ENCODE results near the gene IRF6. TPM values are rescaled to one million over a fixed set of nuclear protein-coding genes. Genes with fewer than 3 reads are reported as not detected.
"Not testable (repeated sequence)": the region's sequence is repeated elsewhere in the genome, so short reads cannot be mapped to it uniquely, and the experiment has no call there.

Gene IRF6
- total RNA-seq, 1 donor from 2014 or later: 0.16 TPM

DNA sequence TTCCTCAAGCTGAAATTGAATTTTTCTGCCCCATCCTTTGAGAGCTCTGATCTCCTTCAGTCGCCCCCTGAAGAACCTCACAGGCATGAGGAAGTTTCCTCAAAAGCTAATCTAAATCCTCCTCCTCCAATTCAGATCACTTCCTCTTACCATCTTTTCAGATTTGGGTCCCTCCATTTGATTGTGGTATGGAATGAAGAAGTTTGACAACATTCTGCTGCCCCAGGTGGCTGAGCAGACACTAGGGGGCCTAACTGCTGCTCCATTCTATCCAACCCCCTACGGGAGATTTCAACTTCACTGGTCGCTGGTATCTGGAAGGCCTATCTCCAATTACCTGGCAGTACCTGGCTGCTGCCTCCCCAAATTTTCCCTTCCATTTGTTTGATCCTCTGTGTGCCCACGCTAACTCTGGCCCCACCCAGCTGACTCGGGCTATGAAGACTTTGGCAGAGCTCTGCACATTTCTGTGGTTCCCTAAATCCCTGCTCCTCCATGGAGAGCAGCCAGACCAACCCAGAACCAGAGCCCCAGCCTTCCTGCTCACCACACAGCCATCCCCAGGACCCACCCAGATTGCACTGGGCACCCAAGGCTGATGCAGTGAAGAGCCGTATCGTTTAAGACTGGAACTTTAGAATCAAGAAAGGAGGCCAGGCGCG, 7.8 kb downstream of the IRF6 start:
- Mint-ChIP-seq H3K36me3 (ENCODE audit: low read depth) (peaks cover 2% of the 10 kb centered on the region), H3K9me3 (peaks cover 10% of the 10 kb centered on the region), H3K27ac (no peak overlapping the region), H3K4me1 (ENCODE audit: low read depth) (no peaks in the 10 kb centered on the region), H3K4me3 (no peak overlapping the region), H3K27me3 (ENCODE audit: insufficient read depth) (peaks cover 11% of the 10 kb centered on the region)
- intact Hi-C loops (cut with micrococcal nuclease): no loop called here
- no peak for DNase-seq (ENCODE audit: low spot score)

- H3K27me3 Mint-ChIP-seq (ENCODE audit: insufficient read depth); DNase-seq (ENCODE audit: low spot score); H3K27ac Mint-ChIP-seq; H3K36me3 Mint-ChIP-seq (ENCODE audit: low read depth); H3K4me3 Mint-ChIP-seq; intact Hi-C loops (cut with micrococcal nuclease); H3K9me3 Mint-ChIP-seq: not testable (repeated sequence)
- H3K4me1 Mint-ChIP-seq (ENCODE audit: low read depth): peaks cover 21% of the 10 kb centered on the region
Observed at GRCh38 chr1:209793711-209794110, 12.2 kb downstream of the IRF6 start.

DNA sequence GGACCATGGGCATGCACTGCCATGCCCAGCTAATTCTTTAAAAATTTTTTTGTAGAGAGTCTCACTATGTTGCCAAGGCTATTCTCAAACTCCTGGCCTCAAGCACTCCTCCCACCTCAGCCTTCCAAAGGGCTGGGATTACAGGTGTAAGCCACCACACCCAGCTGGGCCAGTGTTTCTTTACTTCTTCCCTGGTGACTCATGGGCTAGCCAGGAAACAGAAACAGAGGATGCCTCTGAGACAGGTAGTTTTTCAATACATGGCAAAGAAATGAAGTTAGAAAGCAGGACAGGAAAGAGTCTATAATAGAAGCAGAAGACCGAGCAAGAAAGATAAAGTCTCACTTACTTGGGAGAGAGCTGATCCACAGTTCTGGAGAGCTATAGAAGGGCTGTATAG, 14.0 kb downstream of the IRF6 start:
- no peak overlapping the region for H3K27ac Mint-ChIP-seq
- peaks cover 2% of the 10 kb centered on the region for H3K36me3 Mint-ChIP-seq (ENCODE audit: low read depth)
- peaks cover 37% of the 10 kb centered on the region for H3K4me1 Mint-ChIP-seq (ENCODE audit: low read depth)
- H3K9me3 Mint-ChIP-seq: peaks cover 10% of the 10 kb centered on the region
- peaks cover 3% of the 10 kb centered on the region for H3K27me3 Mint-ChIP-seq (ENCODE audit: insufficient read depth)
- DNase-seq (ENCODE audit: low spot score): no peak
- intact Hi-C loops (cut with micrococcal nuclease): no loop called here
- no peak overlapping the region for H3K4me3 Mint-ChIP-seq

DNA sequence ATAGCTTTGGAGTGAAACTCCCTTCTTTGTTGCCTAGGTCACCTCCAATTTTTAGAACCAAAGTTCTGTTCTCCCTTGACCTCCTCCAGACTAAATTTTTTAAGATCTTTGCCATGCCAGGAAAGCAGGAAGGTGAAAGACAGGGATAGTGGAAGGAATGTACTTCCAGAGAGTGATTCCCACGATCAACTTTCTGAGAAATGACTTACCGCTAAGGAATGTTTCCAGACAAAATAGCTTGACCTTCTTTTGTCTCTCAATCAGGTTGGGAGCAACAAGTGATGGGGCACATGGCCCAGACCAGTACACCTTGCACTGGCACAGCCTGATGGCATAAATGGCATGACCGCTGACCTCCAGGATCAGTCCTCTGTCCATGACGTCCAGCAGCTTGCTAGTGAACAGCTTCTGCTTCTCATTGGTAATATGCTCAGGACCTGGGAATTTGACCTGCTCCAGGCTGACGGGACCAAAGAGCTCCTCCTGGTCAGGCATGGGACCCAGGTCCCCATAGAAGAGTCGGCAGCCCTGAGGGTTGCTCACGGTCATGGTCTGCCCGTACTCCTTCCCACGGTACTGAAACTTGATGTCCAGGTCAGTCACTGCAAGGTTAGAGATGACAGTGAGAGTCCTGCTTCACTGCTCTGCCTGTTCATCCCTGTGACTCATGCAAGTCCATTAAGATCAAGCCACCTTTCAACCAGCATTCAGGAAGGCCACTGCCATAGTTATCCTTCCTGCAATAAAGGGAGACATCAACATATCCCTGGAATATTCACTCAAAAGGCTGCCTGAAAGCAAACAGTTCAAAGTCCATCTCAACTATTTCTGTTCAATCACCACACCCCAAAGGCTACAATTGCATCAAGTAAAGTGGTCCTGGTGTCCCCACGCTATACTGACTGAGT, 15.4 kb downstream of the IRF6 start:
- Mint-ChIP-seq H3K4me1 (ENCODE audit: low read depth) (peaks cover 44% of the 10 kb centered on the region), H3K27me3 (ENCODE audit: insufficient read depth) (peaks cover 2% of the 10 kb centered on the region), H3K27ac (no peak overlapping the region), H3K4me3 (no peak overlapping the region), H3K36me3 (ENCODE audit: low read depth) (peaks cover 2% of the 10 kb centered on the region), H3K9me3 (peaks cover 10% of the 10 kb centered on the region)
- intact Hi-C loops (cut with micrococcal nuclease): no loop called here
- no peak for DNase-seq (ENCODE audit: low spot score)

- Mint-ChIP-seq H3K9me3 (peaks cover 7% of the 10 kb centered on the region), H3K27me3 (ENCODE audit: insufficient read depth) (peaks cover 2% of the 10 kb centered on the region), H3K4me1 (ENCODE audit: low read depth) (peaks cover 57% of the 10 kb centered on the region), H3K4me3 (no peak overlapping the region), H3K36me3 (ENCODE audit: low read depth) (peaks cover 5% of the 10 kb centered on the region), H3K27ac (peak overlapping the region; percentile 54)
- intact Hi-C loops (cut with micrococcal nuclease): no loop called here
- DNase-seq (ENCODE audit: low spot score): no peak
Observed at GRCh38 chr1:209789245-209789644, 16.7 kb downstream of the IRF6 start.

GRCh38 chr1:209787551-209787950, 18.4 kb downstream of the IRF6 start:
- Mint-ChIP-seq H3K4me1 (ENCODE audit: low read depth) (peaks cover 72% of the 10 kb centered on the region), H3K9me3 (no peaks in the 10 kb centered on the region), H3K4me3 (no peak overlapping the region)

GRCh38 chr1:209786146-209786545, 19.8 kb downstream of the IRF6 start:
- no peaks in the 10 kb centered on the region for H3K9me3 Mint-ChIP-seq
- H3K4me3 Mint-ChIP-seq: no peak overlapping the region
- peaks cover 71% of the 10 kb centered on the region for H3K4me1 Mint-ChIP-seq (ENCODE audit: low read depth)
- no peaks in the 10 kb centered on the region for H3K27me3 Mint-ChIP-seq (ENCODE audit: insufficient read depth)
- H3K36me3 Mint-ChIP-seq (ENCODE audit: low read depth): peaks cover 17% of the 10 kb centered on the region
- no peak overlapping the region for H3K27ac Mint-ChIP-seq
- DNase-seq (ENCODE audit: low spot score): no peak
- intact Hi-C loops (cut with micrococcal nuclease): no loop called here

More at GRCh38 chr1:209787551-209787950, 18.4 kb downstream of the IRF6 start:
- peaks cover 11% of the 10 kb centered on the region for H3K36me3 Mint-ChIP-seq (ENCODE audit: low read depth)
- no peak overlapping the region for H3K27ac Mint-ChIP-seq
- no peak for DNase-seq (ENCODE audit: low spot score)
- no peaks in the 10 kb centered on the region for H3K27me3 Mint-ChIP-seq (ENCODE audit: insufficient read depth)
- intact Hi-C loops (cut with micrococcal nuclease): no loop called here

GRCh38 chr1:209785592-209785991, 20.4 kb downstream of the IRF6 start:
- intact Hi-C loops (cut with micrococcal nuclease): loop anchor here (2.0 kb wide), 1 partner anchor 61 kb away; no protein-coding TSS in a partner anchor
- H3K27ac Mint-ChIP-seq: no peak overlapping the region
- no peaks in the 10 kb centered on the region for H3K27me3 Mint-ChIP-seq (ENCODE audit: insufficient read depth)
- no peak overlapping the region for H3K4me3 Mint-ChIP-seq
- no peak for DNase-seq (ENCODE audit: low spot score)
- H3K9me3 Mint-ChIP-seq: no peaks in the 10 kb centered on the region
- H3K36me3 Mint-ChIP-seq (ENCODE audit: low read depth): peaks cover 17% of the 10 kb centered on the region
- peaks cover 71% of the 10 kb centered on the region for H3K4me1 Mint-ChIP-seq (ENCODE audit: low read depth)

GRCh38 chr1:209784265-209785169, 21.4 kb downstream of the IRF6 start, which contains the start of gene C1orf74:
C1orf74 (minus strand) TSS chr1:209784559; CDS start chr1:209783634, 925 bp downstream.
- Mint-ChIP-seq H3K4me1 (ENCODE audit: low read depth) (peaks cover 71% of the 10 kb centered on the region), H3K36me3 (ENCODE audit: low read depth) (peaks cover 25% of the 10 kb centered on the region), H3K4me3 (peak within 1 kb of the TSS; percentile 90), H3K27me3 (ENCODE audit: insufficient read depth) (no peaks in the 10 kb centered on the region), H3K27ac (peak within 1 kb of the TSS; percentile 96), H3K9me3 (no peaks in the 10 kb centered on the region)
- peak; percentile 100 for DNase-seq (ENCODE audit: low spot score)
- intact Hi-C loops (cut with micrococcal nuclease): loop anchor here (1.0 to 2.0 kb wide), 5 partner anchors 16 to 60 kb away; partner anchors contain the start of genes TRAF3IP3 and UTP25

DNA sequence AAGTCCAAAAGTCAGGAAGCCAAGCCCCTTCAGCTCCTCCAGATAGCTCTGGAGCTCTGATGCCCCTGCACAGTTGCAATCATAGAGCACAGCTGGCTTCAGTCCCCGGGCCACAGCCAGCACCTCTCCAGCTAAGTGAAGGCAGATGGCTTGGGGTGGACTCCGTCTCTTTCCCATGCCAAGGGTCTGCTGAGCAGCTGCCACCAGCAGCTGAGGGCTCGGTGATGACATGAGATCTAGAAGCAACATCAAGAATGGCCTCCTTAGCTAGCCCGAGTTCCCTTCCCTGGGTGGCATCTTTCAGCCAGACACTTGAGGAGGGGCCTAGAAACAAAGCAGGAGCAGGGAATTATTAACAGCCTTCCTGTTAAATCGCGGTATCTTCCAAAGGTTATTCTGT, 22.6 kb downstream of the IRF6 start:
- Mint-ChIP-seq H3K4me1 (ENCODE audit: low read depth) (peaks cover 75% of the 10 kb centered on the region), H3K27ac (peak overlapping the region; percentile 96), H3K4me3 (peak overlapping the region; percentile 90), H3K36me3 (ENCODE audit: low read depth) (peaks cover 35% of the 10 kb centered on the region), H3K9me3 (no peaks in the 10 kb centered on the region), H3K27me3 (ENCODE audit: insufficient read depth) (no peaks in the 10 kb centered on the region)
- no peak for DNase-seq (ENCODE audit: low spot score)
- intact Hi-C loops (cut with micrococcal nuclease): no loop called here

DNA sequence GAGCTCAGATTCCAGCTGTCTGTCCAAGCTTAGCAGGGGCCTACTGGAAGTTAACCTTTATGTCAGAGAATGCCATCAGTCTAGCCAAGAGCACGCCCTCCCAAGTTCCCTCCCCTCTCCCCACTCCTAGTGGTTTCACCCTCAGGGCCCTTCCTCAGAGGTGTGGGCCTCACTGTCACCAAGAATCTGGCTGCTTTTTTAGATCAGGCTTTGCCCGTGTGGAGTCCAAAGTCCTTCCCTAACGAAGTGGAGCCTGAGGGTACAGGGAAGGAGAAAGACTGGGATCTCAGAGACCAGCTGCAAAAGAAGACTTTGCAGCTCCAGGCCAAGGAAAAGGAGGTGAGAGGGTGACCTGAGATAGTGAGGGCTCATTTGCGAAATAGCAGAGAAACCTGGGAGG, 25.7 kb downstream of the IRF6 start:
- Mint-ChIP-seq H3K27ac (peak overlapping the region; percentile 81), H3K4me1 (ENCODE audit: low read depth) (peaks cover 74% of the 10 kb centered on the region)
- intact Hi-C loops (cut with micrococcal nuclease): no loop called here

DNA sequence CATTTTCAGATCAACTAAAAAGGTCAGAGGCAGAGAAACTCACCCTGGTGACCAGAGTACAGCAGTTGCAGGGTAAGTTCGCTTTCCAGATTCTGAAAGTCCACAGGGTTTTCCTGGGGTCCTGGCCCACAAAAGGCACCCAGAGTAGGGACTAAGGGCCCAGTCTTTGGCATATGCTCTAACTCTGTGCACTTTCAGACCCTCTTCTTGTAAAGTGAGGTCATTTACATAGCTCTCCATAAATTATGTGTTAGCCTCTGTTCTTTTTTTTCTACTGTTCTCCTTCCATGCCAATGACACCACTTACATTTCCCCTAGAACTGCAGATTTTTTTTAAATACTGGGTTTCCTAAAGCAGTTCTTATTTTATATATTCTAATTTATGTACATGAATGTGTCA, 27.8 kb downstream of the IRF6 start:
- H3K27ac Mint-ChIP-seq: peak overlapping the region; percentile 8
- H3K27me3 Mint-ChIP-seq (ENCODE audit: insufficient read depth): no peaks in the 10 kb centered on the region
- no peaks in the 10 kb centered on the region for H3K9me3 Mint-ChIP-seq
- intact Hi-C loops (cut with micrococcal nuclease): no loop called here
- no peak for DNase-seq (ENCODE audit: low spot score)
- no peak overlapping the region for H3K4me3 Mint-ChIP-seq
- peaks cover 71% of the 10 kb centered on the region for H3K36me3 Mint-ChIP-seq (ENCODE audit: low read depth)
- peaks cover 65% of the 10 kb centered on the region for H3K4me1 Mint-ChIP-seq (ENCODE audit: low read depth)

More for the DNA sequence above, 25.7 kb downstream of the IRF6 start:
- no peak for DNase-seq (ENCODE audit: low spot score)
- H3K9me3 Mint-ChIP-seq: no peaks in the 10 kb centered on the region
- no peak overlapping the region for H3K4me3 Mint-ChIP-seq
- H3K27me3 Mint-ChIP-seq (ENCODE audit: insufficient read depth): no peaks in the 10 kb centered on the region
- peaks cover 58% of the 10 kb centered on the region for H3K36me3 Mint-ChIP-seq (ENCODE audit: low read depth)

Data from activated T-helper 1 cell treated with anti-CD3 and anti-CD28 coated beads, Interleukin-12 subunit alpha, Interleukin-12 subunit beta, Interleukin-2, Interleukin-4 antibody, amounts not matched to agents 30 ng/mL and 10 ng/mL and 1 ng/mL, durations not matched to agents 14 hours and 24 hours and 36 hours (primary cell).